Measurements from ENCODE around the gene NEDD9.
A peak's percentile ranks its signal among the peaks of the same experiment; 100 is the strongest.

The NEDD9 gene, protein sequence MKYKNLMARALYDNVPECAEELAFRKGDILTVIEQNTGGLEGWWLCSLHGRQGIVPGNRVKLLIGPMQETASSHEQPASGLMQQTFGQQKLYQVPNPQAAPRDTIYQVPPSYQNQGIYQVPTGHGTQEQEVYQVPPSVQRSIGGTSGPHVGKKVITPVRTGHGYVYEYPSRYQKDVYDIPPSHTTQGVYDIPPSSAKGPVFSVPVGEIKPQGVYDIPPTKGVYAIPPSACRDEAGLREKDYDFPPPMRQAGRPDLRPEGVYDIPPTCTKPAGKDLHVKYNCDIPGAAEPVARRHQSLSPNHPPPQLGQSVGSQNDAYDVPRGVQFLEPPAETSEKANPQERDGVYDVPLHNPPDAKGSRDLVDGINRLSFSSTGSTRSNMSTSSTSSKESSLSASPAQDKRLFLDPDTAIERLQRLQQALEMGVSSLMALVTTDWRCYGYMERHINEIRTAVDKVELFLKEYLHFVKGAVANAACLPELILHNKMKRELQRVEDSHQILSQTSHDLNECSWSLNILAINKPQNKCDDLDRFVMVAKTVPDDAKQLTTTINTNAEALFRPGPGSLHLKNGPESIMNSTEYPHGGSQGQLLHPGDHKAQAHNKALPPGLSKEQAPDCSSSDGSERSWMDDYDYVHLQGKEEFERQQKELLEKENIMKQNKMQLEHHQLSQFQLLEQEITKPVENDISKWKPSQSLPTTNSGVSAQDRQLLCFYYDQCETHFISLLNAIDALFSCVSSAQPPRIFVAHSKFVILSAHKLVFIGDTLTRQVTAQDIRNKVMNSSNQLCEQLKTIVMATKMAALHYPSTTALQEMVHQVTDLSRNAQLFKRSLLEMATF

DNA sequence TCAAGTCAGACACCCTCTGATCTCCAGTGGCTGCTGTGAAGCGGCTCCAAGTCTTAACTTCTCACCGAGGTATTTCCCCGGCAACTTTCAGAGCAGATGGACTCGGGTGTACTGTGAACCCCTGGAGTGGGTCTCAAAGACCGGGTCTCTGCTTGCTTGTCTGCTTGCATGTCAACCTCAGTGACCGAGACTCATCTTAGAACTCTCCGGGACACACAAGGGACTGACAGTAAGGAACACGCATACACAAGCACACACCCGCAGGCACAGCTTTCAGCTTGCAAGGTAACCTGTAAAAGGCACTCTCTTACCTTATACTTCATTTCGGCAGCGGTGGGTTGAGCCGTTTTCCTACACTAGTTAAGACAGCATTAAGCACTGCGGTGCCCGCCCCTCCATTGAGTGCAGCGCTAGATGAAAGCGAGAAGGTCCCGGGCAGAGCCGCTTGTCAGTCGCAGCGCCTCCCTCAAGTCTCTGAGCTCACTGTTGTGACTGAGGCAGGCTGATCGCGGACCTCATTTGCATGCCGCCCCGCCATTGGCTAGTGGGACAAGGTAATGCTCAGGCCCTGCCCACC lies at the start of gene NEDD9:
TSS of gene NEDD9 (minus strand) at position 476 of the 577 bp plus-strand sequence. CDS start at position 323, 153 bp downstream.
- Histone ChIP-seq H3K4me1 (ENCODE audit: control insufficient read depth, insufficient read depth, low read length) (peaks cover 29% of the 10 kb centered on the region), H3K9ac (ENCODE audit: low read depth, low read length) (peak within 1 kb of the TSS; percentile 63; the same call in 1 of the 2 replicates), H3K27me3 (ENCODE audit: control insufficient read depth, insufficient read depth, low read length) (no peaks in the 10 kb centered on the region; the same call in 1 of the 2 replicates), H3K4me3 (ENCODE audit: low read depth, low read length) (peak within 1 kb of the TSS; percentile 75), H3K36me3 (ENCODE audit: control insufficient read depth, insufficient read depth, low read length) (no peaks in the 10 kb centered on the region), H3K9me3 (ENCODE audit: control insufficient read depth, insufficient read depth, low read length) (no peaks in the 10 kb centered on the region), H3K27ac (ENCODE audit: low read depth, low read length) (peak within 1 kb of the TSS; percentile 94)

DNA sequence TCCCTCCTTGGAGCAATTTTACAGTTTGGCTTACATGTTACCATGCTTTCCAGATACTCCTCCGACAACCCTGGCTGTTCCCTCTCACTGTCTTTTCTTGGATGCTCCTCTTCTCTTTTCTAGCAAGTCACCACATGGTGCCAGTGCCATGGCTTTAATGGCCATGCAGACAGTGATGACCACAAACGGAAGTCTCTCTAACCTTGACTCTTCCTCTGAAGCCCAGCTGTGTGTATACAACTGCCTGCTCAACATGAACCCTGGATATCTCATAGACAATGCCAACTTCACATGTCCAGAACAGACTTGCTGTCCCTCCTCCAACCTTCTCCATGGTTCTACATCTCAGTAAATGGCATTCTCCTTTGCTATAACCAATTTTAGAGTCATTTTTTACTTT lies 49.8 kb upstream of the NEDD9 start:
- H3K36me3 ChIP-seq (ENCODE audit: control insufficient read depth, insufficient read depth, low read length) = no peaks in the 10 kb centered on the region
- H3K27me3 ChIP-seq (ENCODE audit: control insufficient read depth, insufficient read depth, low read length) = no peaks in the 10 kb centered on the region
- no peak overlapping the region for H3K4me3 ChIP-seq (ENCODE audit: low read depth, low read length)
- peaks cover 12% of the 10 kb centered on the region for H3K4me1 ChIP-seq (ENCODE audit: control insufficient read depth, insufficient read depth, low read length)
- H3K9me3 ChIP-seq (ENCODE audit: control insufficient read depth, insufficient read depth, low read length) = no peaks in the 10 kb centered on the region
- no peak overlapping the region for H3K9ac ChIP-seq (ENCODE audit: low read depth, low read length)
- H3K27ac ChIP-seq (ENCODE audit: low read depth, low read length) = no peak overlapping the region

DNA sequence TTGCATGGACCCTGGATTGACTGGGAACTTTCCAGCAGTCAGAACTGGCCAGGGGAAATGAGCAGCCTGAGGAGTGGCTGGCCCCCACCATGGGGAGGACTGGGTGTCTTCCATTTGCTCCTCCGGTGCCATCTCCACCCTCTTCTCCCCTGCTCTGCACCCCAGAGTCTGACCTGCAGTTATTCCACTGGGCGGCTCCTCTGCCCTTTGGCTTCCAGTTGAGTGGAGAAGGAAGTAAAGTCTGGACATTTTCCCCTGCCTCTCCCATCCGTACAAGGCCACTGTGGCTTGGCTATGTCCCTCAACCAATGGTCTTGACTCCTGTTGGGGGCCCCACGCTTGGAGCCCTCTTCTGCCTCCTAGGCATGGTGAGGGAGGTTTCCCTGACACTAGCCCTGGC lies 47.9 kb upstream of the NEDD9 start:
- H3K36me3 ChIP-seq (ENCODE audit: control insufficient read depth, insufficient read depth, low read length) = no peaks in the 10 kb centered on the region
- no peak overlapping the region for H3K4me3 ChIP-seq (ENCODE audit: low read depth, low read length)
- H3K4me1 ChIP-seq (ENCODE audit: control insufficient read depth, insufficient read depth, low read length) = peaks cover 19% of the 10 kb centered on the region
- no peaks in the 10 kb centered on the region for H3K9me3 ChIP-seq (ENCODE audit: control insufficient read depth, insufficient read depth, low read length)
- H3K27ac ChIP-seq (ENCODE audit: low read depth, low read length) = no peak overlapping the region
- H3K27me3 ChIP-seq (ENCODE audit: control insufficient read depth, insufficient read depth, low read length) = no peaks in the 10 kb centered on the region
- no peak overlapping the region for H3K9ac ChIP-seq (ENCODE audit: low read depth, low read length)

DNA sequence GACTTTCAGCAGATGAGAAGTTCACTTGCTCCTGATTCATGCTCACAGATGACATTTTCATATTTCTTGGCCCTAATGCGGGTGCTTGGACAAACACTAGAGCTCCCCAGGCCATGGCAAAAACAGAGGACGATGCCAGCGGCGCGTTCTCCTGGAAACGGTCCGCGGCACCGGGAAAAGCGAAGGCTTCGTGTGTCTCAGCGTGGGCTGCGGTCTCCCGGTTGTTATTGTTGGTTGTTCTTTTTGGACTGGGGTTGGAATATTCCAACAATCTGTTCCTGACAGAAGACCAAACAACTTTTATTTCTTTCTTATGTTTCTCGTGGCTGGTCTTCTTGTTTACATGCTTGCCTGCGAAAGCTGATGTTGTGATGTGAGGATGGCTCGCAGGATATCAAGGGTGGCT lies 46.8 kb upstream of the NEDD9 start:
- no peaks in the 10 kb centered on the region for H3K36me3 ChIP-seq (ENCODE audit: control insufficient read depth, insufficient read depth, low read length)
- H3K9ac ChIP-seq (ENCODE audit: low read depth, low read length) = no peak overlapping the region
- H3K9me3 ChIP-seq (ENCODE audit: control insufficient read depth, insufficient read depth, low read length) = no peaks in the 10 kb centered on the region
- no peaks in the 10 kb centered on the region for H3K27me3 ChIP-seq (ENCODE audit: control insufficient read depth, insufficient read depth, low read length)
- H3K27ac ChIP-seq (ENCODE audit: low read depth, low read length) = no peak overlapping the region
- peaks cover 19% of the 10 kb centered on the region for H3K4me1 ChIP-seq (ENCODE audit: control insufficient read depth, insufficient read depth, low read length)
- no peak overlapping the region for H3K4me3 ChIP-seq (ENCODE audit: low read depth, low read length)

DNA sequence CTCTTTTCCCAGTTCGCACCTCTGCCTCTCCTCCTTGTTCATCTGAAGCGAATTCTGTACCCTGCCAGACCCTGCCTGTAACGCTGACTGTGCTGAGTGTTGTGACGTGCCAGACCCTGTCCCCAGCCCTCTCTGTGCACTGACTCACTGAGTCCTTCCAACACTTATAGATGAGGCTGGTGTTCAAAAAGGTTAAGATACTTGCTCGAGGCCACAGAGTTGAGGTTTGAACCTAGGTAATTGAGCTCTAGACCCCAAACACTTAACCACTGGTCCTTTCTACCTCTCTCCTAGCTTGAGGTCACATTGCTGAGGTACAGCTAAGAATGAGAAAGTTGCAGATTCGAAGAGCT lies 45.7 kb upstream of the NEDD9 start:
- no peak overlapping the region for H3K9ac ChIP-seq (ENCODE audit: low read depth, low read length)
- no peaks in the 10 kb centered on the region for H3K36me3 ChIP-seq (ENCODE audit: control insufficient read depth, insufficient read depth, low read length)
- no peaks in the 10 kb centered on the region for H3K27me3 ChIP-seq (ENCODE audit: control insufficient read depth, insufficient read depth, low read length)
- no peaks in the 10 kb centered on the region for H3K9me3 ChIP-seq (ENCODE audit: control insufficient read depth, insufficient read depth, low read length)
- no peak overlapping the region for H3K27ac ChIP-seq (ENCODE audit: low read depth, low read length)
- H3K4me1 ChIP-seq (ENCODE audit: control insufficient read depth, insufficient read depth, low read length) = peaks cover 19% of the 10 kb centered on the region
- no peak overlapping the region for H3K4me3 ChIP-seq (ENCODE audit: low read depth, low read length)

DNA sequence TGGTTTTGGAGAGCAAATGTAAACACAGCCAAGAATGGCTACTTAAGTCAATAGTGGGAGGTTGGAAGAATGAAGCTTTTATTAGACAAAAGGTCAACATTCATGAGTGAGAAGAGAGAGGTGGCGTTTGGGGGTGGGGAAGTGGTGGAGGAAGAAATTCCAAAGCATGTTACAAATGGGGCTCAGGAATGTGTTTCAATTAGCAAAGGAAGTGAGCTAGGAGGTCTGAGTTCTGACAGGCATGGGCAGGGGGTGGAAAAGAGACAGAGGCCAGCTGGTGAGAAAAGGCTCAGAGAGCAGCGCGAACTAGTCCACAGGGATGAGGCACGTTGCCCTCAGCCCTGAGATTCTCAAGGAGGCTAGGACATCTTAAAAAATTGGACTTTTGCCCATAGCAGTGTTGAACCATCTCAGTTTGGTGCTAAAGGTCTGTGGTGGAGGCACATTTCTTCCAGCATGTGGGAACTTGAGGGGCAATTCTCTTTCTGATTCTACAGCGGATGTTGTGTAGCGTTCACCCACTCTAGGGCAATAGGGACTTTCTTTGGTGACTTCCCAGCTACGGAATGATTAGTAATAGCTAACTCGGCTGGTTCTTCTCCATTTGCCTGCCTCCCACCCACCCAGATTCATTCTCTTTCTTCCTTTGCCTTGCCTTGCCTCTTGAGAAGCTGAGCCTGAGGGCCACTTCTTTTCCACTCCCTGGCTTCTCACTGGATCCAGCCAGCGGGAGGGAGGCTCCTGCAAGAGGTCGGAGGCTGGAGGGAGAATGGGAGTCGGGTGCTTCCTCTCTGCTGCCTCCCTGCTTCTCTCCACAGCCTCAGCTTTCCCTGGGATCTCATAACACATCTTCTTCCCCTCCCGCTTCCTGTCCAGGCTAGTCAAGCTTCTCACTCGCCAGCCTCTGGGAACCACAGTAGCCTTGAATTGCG lies 45.1 kb upstream of the NEDD9 start:
- Histone ChIP-seq H3K36me3 (ENCODE audit: control insufficient read depth, insufficient read depth, low read length) (no peaks in the 10 kb centered on the region), H3K27me3 (ENCODE audit: control insufficient read depth, insufficient read depth, low read length) (no peaks in the 10 kb centered on the region), H3K4me3 (ENCODE audit: low read depth, low read length) (no peak overlapping the region), H3K4me1 (ENCODE audit: control insufficient read depth, insufficient read depth, low read length) (peaks cover 19% of the 10 kb centered on the region), H3K9ac (ENCODE audit: low read depth, low read length) (no peak overlapping the region), H3K9me3 (ENCODE audit: control insufficient read depth, insufficient read depth, low read length) (no peaks in the 10 kb centered on the region), H3K27ac (ENCODE audit: low read depth, low read length) (peak overlapping the region; percentile 72)

DNA sequence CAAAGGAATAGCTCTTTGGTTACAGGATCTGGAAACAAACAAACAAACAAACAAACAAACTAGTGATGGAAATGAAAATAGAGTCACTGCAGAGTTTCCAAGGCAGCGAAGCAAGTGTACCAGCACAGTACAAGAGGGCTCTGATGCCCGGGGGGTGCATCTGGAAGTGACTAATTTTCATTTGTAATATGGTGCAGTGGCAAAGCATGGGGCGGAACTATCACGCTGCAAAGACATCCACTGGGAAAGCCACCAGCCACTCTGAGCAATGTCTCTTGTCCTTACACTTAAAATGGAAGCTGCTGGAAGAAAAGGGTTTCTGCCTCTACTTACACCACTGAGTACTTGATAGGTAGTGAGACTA lies 44.4 kb upstream of the NEDD9 start:
- Histone ChIP-seq H3K27me3 (ENCODE audit: control insufficient read depth, insufficient read depth, low read length) (no peaks in the 10 kb centered on the region), H3K4me3 (ENCODE audit: low read depth, low read length) (no peak overlapping the region), H3K36me3 (ENCODE audit: control insufficient read depth, insufficient read depth, low read length) (no peaks in the 10 kb centered on the region), H3K9me3 (ENCODE audit: control insufficient read depth, insufficient read depth, low read length) (no peaks in the 10 kb centered on the region), H3K27ac (ENCODE audit: low read depth, low read length) (peak overlapping the region; percentile 72), H3K9ac (ENCODE audit: low read depth, low read length) (no peak overlapping the region), H3K4me1 (ENCODE audit: control insufficient read depth, insufficient read depth, low read length) (peaks cover 19% of the 10 kb centered on the region)

DNA sequence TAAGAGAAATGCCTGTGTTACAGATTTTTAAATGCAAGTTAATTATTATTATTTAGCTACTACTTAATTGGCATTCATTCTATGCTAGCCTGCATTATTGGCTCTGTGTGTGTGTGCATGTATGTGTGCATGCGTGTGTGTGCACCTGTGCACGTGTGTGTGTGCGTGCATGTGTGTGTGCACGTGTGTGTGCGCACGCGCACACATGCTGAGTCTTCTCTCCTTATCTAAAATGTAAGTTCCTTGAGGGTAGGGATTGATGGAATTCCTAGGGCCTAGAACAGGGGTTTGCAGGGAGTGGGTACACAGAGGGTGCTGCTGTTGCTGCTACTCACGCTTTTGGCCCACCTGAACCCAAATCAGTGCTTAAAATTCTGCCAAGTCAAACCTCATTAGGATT lies 43.8 kb upstream of the NEDD9 start:
- Histone ChIP-seq H3K9ac (ENCODE audit: low read depth, low read length) (no peak overlapping the region), H3K27ac (ENCODE audit: low read depth, low read length) (no peak overlapping the region), H3K4me3 (ENCODE audit: low read depth, low read length) (no peak overlapping the region), H3K4me1 (ENCODE audit: control insufficient read depth, insufficient read depth, low read length) (peaks cover 19% of the 10 kb centered on the region), H3K27me3 (ENCODE audit: control insufficient read depth, insufficient read depth, low read length) (no peaks in the 10 kb centered on the region), H3K9me3 (ENCODE audit: control insufficient read depth, insufficient read depth, low read length) (no peaks in the 10 kb centered on the region), H3K36me3 (ENCODE audit: control insufficient read depth, insufficient read depth, low read length) (no peaks in the 10 kb centered on the region)

DNA sequence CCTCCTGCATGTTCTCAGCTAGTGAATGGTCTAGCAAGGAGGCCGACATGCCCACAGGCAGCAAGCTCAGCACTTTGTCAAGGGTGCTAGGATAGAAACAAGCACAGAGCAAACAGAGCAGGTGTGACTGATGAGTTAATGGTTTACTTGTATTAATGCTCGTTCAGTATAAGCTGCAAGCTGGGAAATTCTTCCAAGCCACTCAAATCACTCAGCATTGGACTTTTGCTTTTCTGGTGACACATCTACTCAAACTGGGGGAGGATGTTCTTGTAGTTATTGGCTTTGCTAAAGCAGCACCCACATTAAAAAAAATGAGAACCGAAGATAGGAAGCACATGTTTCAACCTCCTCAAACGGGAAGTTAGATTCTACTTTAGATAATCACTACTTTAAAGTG lies 43.1 kb upstream of the NEDD9 start:
- no peak overlapping the region for H3K4me3 ChIP-seq (ENCODE audit: low read depth, low read length)
- no peaks in the 10 kb centered on the region for H3K27me3 ChIP-seq (ENCODE audit: control insufficient read depth, insufficient read depth, low read length)
- H3K36me3 ChIP-seq (ENCODE audit: control insufficient read depth, insufficient read depth, low read length) = no peaks in the 10 kb centered on the region
- H3K27ac ChIP-seq (ENCODE audit: low read depth, low read length) = no peak overlapping the region
- H3K4me1 ChIP-seq (ENCODE audit: control insufficient read depth, insufficient read depth, low read length) = peaks cover 19% of the 10 kb centered on the region
- H3K9me3 ChIP-seq (ENCODE audit: control insufficient read depth, insufficient read depth, low read length) = no peaks in the 10 kb centered on the region
- H3K9ac ChIP-seq (ENCODE audit: low read depth, low read length) = no peak overlapping the region

DNA sequence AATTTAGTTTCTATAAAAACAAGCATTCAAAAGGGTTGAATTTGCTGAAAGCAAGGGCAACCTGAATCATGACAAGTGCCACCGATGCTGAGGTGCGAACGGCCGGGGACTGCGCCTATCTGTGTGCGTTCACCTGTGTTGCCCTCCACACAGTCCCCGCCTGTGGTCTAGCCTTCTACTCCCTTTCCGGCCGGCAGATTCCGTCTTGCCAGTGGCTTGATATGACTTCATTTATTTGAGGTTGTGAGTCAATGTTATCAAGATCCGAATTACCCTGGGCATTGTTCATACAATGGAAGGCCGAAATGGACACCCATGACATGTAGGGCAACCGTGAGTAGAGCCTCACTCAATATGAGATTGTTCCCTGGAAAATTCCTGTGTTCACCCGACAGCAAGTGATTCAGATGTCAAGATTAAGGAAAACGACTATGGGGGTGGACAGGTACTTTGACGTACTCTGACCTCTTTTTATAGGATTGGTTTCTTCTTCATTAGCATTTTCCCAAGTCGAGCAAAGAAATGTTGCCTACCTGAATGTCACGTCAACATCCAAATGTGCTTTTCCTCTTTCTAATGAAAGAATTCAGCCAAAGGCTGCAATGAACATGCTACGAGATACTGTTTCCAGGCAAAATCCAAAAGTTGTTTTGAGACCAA lies 41.1 kb upstream of the NEDD9 start:
- Histone ChIP-seq H3K4me1 (ENCODE audit: control insufficient read depth, insufficient read depth, low read length) (peaks cover 19% of the 10 kb centered on the region), H3K27ac (ENCODE audit: low read depth, low read length) (no peak overlapping the region), H3K9ac (ENCODE audit: low read depth, low read length) (no peak overlapping the region), H3K4me3 (ENCODE audit: low read depth, low read length) (no peak overlapping the region), H3K9me3 (ENCODE audit: control insufficient read depth, insufficient read depth, low read length) (no peaks in the 10 kb centered on the region), H3K27me3 (ENCODE audit: control insufficient read depth, insufficient read depth, low read length) (no peaks in the 10 kb centered on the region), H3K36me3 (ENCODE audit: control insufficient read depth, insufficient read depth, low read length) (no peaks in the 10 kb centered on the region)

All from HUES48 (cell line).